NCI-H345 treated with DMSO at 0.1 percent for 48 hours (cell line): ENCODE data around the gene TMEM145.
A peak's percentile ranks its signal among the peaks of the same experiment; 100 is the strongest.
"Not testable (repeated sequence)": the region's sequence is repeated elsewhere in the genome, so short reads cannot be mapped to it uniquely, and the experiment has no call there.

ENCODE experiments used
- DNase-seq: peaks from one replicate; lab custom pipeline; 2025; ENCODE audit not compliant: unreplicated experiment; lab: John Stamatoyannopoulos, UW

TMEM145 gene

DNA sequence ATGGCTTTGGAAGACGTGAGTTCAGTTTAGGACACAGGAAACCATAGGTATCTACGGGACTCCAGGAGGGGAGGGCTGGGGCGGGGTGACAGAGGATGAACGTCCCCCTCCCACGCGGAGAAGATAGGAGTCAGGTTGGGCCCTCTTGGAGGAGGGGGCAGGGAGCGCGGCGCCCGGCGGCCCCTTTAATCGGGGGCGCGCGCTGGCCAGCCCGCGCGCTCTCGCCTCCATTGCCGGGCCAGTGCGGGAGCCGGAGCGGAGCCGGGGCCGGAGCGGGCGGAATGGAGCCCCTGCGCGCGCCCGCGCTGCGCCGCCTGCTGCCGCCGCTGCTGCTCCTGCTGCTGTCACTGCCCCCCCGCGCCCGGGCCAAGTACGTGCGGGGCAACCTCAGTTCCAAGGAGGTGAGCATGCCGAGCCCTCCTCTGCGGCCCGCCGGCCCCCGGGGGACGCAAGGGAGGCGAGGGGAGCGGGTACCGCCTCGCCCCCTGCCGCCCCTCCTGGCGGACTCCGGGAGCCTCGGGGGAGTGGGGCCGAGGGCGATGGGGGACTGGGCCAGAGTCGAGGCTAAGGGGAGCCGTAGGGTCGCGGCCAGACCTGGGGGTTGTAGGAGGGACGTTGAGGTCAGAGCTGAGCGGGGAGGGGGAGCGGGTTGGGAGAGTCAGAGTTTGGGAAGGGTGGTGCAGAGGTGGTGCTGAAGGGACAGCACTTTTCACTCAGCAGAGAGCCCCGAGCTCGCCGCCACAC lies at the start of gene TMEM145:
TMEM145 (plus strand) TSS at position 214 of the 744 bp plus-strand sequence; CDS start at position 282, 68 bp downstream.
- DNase-seq: no peak

DNA sequence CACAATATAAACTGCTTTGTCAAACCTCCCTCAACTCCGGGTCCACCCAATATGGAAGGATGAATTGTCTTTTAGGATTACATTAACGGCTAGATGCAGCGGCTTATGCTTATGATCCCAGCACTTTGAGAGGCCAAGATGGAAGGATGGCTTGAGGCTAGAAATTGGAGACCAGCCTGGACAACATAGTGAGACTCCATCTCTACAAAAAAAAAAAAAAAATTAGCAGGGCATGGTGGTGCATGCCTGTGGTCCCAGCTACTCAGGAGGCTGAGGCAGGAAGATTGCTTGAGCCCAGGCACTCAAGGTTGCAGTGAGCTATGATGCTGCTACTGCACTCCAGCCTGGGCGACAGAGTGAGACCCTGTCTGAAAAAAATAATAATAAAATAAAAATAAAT lies 47.0 kb upstream of the TMEM145 start:
- not testable (repeated sequence) for DNase-seq

DNA sequence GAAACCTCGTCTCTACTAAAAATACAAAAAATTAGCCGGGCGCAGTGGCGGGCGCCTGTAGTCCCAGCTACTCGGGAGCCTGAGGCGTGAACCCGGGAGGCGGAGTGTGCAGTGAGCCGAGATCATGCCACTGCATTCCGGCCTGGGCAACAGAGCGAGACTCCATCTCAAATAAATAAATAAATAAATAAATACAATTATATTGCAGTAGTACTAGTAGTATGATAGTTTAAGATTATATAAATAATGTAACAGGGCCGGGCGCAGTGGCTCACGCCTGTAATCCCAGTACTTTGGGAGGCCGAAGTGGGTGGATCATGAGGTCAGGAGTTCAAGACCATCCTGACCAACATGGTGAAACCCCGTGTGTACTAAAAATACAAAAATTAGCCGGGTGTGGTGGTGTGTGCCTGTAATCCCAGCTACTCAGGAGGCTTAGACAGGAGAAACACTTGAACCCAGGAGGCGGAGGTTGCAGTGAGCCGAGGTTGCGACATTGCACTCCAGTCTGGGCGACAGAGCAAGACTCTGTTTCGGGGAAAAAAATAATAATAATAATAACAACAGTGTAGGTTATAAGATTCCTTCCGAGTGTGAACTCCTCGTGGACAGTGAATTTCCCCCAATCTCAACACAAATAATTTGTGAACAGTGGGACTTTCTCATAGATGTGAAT lies 46.0 kb upstream of the TMEM145 start:
- DNase-seq: not testable (repeated sequence)

DNA sequence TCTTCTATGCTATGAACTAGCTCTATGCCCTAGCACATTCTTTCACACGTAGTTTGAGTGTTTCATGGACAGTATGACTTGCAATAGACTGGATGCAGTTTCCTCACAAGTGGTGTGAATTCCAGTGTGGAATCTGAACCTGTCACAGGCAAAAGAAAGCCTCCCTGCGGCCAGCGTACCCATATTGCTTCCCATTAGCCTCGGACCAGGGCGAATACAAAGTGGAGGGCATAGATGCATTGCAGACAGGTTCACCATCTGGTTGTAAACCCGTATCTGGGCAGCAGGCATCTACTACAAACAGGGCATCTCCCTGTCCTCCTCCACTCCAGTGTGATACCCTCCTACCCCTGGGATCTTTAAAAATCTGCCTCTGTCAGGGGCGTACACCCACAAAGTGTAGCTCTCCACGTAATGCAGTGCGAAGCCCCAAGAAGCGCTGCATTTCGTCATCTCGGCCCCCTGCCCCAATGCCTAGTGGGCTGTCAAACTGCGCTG lies 45.4 kb upstream of the TMEM145 start:
- DNase-seq: no peak

DNA sequence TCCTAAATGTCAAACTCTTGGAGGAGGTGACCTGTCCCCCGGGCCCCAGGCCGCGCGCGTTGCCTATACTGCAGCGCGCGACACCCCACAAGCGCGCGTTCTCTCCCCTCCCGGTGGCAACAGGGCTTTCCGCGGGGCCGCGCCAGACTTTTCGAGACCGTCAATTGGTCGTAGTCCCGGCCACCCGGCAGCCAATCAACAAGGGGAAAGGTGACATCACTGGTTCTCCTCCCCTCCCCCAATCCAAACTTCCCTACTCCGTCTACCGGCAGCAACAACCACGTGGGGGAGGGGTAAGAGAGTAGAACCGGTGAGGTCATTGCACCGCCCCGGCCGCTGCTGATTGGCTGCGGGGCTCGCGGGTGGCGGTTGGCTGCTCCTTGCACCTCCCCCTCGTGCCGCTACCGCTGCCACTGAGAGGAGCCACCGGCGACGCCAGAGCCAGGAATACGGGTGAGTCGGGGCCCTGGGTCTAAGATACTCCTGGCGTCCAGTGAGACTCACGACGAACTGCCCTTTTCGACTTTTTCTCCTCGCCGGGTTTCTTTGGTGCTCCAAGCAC lies 44.9 kb upstream of the TMEM145 start:
- peak; percentile 90 for DNase-seq

DNA sequence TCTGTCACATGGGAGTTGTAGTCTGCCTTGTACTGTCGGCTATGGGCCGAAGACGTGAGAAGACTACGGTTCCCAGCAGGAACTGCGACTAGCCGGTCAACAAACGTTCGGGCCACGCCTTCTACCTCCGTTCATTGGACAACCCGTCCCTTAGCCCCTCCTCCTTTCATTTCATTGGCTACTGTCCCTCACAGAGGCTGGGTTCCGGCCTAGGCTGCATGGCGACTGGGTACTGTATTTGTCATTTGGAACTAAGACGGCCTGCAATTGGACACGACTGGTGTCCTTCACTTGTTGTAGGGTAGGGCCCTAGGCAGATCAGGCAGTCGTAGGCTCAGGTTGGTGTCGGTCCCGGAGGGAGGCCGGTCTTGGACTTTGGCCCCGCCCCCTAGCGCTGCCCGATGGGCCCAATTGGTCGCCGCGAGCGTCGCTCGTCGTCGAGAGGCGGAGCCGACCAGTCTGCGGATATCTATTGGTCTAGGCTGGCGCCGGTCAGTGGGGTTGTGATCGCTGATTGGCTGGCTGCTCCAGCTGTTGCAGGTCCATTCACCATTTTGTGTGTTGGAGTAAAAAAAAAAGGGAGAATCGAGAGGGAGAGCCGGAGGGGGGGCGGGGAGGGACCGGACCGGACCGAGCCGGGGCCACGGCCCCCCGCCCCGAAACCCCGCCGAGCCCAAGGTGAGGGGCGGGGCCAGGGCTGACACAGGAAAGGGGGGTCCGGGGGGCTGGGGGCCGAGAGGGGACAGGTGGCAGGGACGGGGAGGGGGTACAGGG lies 44.2 kb upstream of the TMEM145 start, which contains the start of gene CIC:
CIC (plus strand) TSS at position 549 of the 774 bp plus-strand sequence. CDS start 2,532 bp downstream, outside the sequence.
- peak; percentile 97 for DNase-seq

DNA sequence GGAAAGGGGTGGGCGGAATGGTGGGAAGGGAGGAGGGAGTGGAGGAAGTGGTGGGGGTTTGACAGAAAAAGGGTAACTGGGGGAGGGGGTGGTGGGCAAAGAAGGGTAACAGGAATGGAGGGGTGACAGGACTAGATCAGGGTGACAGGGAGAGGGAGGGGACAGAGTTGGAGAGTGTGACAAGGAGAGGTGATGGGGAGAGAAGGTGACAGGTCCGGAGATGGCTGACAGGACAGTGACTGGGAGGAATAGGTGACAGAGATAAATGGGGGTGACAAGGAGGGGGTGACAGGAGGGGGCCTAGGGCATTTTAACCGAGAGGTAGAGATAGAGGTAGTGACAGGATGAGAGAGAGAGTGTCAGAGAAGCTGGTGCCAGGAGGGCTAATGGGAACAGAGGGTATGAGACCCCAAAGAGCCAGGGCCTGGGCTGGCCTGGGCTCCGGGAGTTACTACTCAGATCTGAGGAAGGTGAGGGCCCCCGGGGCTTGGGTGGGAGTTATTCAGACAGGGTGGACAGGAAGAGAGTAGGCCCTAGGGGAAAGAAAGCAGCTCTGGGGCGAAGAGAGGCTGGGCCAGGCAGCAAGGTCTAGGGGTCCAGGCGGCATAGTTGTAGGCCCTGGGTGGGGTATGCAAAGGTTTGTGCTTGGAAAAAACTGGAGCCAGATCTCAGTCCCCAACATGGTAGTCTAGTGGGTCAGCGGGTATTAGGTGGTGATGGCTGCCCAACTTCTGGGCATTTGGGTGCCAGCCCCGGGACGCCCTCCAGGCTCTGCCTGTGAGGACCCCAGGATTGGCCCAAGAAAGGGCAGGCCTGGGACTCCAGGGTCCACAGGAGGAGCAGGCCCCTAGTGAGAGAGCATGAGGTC lies 43.4 kb upstream of the TMEM145 start:
- DNase-seq: no peak

DNA sequence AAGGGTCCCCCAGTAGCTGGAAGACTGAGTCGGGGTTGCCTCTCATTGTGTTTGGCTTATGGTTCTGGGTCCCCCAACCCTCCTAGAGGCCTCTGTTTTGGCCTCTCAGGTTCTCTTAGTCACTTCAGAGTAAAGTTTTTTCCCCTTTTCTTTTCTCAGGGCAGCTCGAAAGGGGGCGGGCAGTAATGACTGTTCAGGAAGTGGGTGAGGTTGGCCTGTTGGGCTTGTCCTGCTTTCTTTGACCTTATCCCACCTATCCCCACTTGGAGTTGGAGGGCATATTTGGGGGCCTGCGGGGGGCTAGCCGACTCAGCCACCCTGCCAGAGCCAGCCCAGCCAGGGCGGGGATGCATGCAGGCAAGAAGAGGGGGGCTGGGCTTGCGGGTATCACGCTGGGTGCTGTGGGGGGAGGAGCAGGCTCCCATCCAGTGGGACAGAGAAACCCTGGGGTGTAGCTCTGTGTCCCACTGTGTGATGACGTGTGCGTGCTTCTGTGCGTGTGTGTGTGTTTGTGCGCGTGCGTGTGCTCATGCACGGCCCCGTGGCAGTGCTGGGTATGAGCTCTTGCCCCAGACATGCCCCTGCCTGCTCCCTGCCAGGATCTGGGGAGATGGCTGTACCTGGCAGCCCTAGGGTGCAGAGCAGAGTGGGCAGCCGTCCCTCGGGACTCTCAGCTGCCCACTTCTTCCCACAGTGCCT lies 42.6 kb upstream of the TMEM145 start:
- no peak for DNase-seq

DNA sequence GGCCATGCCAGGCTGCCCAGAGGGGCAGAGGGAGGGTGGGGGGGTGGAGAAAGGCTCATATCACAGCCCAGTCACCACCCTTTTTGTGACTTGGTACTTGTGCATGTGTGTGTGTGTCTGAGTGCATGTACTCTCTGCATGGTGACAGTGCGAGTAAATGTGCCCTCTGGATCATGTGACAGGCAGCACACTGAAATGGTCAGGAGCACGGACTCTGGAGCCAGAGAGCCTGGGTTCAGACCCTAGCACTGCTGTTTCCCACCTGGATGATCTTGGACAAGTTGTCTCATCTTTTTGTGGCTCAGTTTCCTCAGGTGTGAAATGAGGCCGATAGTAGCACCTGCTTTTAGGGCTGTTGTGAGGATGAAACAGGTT lies 42.1 kb upstream of the TMEM145 start:
- no peak for DNase-seq

DNA sequence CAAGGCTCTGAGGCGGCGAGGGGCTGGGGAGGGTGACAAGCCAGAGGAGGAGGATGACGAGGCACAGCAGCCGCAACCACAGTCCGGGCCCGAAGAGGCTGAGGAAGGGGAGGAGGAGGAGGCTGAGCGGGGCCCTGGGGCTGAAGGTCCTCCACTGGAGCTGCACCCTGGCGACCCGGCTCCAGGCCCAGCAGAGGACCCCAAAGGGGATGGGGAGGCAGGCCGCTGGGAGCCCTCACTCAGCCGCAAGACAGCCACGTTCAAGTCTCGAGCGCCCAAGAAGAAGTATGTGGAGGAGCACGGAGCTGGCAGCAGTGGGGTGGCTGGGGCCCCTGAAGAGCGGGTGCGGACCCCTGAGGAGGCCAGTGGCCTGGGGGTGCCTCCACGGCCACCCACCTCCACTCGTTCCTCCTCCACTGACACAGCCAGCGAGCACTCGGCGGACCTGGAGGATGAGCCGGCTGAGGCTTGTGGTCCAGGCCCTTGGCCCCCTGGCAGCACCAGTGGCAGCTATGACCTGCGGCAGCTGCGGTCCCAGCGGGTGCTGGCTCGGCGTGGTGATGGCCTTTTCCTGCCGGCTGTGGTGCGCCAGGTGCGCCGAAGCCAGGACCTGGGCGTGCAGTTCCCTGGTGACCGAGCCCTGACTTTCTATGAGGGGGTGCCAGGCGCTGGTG lies 41.1 kb upstream of the TMEM145 start:
- no peak for DNase-seq

DNA sequence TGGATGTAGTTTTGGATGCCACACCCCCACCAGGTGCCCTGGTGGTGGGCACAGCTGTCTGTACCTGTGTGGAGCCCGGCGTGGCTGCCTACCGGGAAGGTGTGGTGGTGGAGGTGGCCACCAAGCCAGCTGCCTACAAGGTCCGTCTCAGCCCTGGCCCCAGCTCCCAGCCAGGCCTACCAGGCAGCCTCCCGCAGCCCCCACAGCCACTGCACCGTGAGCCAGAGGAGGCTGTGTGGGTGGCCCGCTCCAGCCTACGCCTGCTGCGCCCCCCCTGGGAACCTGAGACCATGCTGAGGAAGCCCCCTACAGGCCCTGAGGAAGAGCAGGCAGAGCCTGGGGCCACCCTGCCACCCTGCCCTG lies 40.6 kb upstream of the TMEM145 start:
- DNase-seq: no peak

DNA sequence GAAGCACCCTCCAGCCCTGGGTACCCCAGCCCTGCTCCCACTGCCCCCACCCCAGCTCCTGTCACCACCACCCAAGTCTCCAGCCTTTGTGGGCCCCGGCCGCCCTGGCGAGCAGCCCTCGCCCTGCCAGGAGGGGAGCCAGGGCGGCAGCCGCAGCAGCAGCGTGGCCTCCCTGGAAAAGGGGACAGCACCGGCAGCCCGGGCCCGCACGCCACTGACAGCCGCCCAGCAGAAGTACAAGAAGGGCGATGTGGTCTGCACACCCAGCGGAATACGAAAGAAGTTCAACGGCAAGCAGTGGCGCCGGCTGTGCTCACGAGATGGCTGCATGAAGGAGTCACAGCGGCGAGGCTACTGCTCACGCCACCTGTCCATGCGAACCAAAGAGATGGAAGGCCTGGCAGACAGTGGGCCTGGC lies 40.1 kb upstream of the TMEM145 start:
- no peak for DNase-seq

DNA sequence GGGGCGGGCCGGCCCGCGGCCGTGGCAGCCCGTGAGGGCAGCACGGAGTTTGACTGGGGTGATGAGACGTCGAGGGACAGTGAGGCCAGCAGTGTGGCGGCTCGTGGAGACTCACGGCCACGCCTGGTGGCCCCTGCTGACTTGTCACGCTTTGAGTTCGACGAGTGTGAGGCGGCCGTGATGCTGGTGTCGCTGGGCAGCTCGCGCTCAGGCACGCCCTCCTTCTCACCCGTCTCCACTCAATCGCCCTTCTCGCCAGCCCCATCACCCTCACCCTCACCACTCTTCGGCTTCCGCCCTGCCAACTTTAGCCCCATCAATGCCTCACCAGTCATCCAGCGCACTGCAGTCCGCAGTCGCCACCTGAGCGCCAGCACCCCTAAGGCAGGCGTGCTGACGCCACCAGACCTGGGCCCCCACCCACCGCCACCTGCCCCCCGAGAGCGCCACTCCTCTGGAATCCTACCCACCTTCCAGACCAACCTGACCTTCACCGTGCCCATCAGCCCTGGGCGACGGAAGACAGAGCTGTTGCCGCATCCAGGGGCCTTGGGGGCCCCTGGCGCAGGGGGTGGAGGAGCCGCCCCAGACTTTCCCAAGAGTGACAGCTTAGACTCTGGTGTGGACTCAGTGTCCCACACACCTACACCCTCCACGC lies 39.6 kb upstream of the TMEM145 start:
- no peak for DNase-seq

DNA sequence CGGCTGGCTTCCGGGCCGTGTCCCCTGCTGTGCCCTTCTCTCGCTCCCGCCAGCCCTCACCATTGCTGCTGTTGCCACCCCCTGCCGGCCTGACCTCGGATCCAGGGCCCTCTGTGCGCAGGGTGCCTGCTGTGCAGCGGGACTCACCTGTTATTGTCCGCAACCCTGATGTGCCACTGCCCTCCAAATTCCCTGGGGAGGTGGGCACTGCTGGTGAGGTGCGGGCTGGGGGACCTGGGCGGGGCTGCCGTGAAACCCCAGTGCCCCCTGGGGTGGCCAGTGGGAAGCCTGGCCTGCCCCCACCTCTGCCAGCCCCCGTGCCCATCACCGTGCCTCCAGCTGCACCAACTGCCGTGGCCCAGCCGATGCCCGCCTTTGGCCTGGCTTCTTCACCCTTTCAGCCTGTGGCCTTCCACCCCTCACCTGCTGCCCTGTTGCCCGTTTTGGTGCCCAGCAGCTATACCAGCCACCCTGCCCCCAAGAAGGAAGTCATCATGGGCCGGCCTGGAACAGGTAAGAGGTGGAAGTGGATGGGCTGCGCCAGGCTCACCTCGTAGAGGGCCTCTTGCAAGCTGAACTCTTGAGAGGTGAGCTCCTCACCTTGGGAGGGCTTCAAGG lies 38.9 kb upstream of the TMEM145 start:
- DNase-seq: no peak

DNA sequence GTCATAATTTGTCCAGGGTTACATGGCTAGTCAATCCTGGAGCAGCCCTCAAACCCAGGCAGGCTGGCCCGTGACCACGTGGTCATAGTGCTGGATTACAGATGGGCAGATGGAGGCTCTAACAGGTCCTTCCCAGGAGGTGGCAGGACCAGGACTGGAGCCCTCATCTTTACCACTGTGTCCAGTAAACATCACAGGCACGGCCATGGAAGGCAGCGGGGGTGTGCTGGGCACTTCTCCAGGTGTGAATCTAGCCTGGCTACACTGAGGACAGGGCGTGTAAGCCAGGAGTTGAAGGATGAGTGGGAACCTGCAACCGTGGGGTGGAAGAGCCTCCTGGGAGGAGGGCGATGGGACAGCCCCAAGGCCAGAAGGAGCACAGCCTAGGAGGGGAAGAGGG lies 38.0 kb upstream of the TMEM145 start:
- no peak for DNase-seq

DNA sequence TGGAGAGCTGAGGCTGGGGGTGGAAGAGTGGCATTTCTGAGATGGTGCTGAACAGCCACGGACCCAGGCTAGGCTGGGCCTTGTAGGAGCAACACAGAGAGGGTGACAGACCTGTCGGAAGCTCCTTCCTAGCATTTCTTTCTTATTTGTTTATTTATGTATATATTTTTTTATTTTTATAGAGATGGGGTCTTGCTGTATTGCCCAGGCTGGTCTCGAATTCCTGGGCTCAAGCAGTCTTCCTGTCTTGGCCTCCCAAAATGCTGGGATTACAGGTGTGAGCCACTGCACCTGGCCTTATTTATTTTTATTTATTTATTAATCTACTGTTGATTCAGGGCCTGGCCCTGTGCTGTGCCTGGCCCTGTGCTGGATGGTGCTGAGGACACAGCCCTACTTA lies 37.6 kb upstream of the TMEM145 start:
- DNase-seq: no peak

DNA sequence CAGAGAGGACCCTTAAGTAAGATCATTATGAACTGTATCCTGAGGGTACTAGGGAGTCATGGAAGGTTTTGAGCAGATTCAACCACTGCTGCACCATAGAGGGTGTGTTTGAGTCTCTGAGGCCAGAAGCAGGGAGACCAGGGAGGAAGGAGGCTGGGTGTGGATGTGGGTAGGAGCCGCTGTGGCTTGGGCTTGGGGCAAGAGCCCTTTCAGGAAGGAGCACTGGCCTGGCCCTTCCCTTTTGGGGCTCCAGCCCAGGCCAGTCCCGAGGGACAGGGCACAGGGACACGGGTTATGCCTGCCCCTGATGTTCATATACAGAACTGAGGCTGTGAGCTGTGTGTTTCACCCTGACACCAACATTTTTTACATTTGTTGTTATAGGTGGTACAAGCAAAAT lies 36.8 kb upstream of the TMEM145 start:
- DNase-seq: no peak

DNA sequence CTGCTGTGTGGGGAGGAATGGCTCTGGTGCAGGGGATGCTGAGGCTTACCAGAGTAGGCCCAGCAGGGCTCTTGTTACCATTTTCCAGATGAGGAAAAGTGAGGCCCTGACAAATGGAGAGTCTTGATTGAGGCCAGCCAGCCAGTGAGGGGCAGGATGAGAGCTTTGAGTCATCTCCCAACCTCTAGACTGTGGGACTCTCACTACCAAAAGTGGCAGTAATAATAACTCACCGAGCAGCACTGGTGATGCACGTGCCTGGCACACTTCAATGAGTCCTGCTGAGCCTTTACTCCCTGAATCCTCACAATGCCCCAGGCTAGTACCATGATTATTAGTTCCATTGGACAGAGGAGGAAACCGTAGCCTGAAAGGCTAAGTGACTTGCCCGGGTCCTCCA lies 36.3 kb upstream of the TMEM145 start:
- no peak for DNase-seq
